Activated naive CD8-positive, alpha-beta T cell (primary cell): ENCODE measurements around the gene RASA1.

Experiments
- H3K27ac Mint-ChIP-seq: one replicate; pipeline ENCODE4 v1.8.0; 2021; ENCODE audit warnings: mixed read lengths
- H3K27me3 Mint-ChIP-seq: one replicate; pipeline ENCODE4 v1.8.0; 2021; ENCODE audit warnings: mixed read lengths
- H3K36me3 Mint-ChIP-seq: one replicate; pipeline ENCODE4 v1.8.0; 2021; ENCODE audit warnings: mixed read lengths
- H3K4me1 Mint-ChIP-seq: one replicate; pipeline ENCODE4 v1.8.0; 2021; ENCODE audit warnings: low read depth, mixed read lengths
- H3K4me3 Mint-ChIP-seq: one replicate; pipeline ENCODE4 v1.8.0; 2021; ENCODE audit warnings: mild to moderate bottlenecking, mixed read lengths
- H3K9me3 Mint-ChIP-seq: one replicate; pipeline ENCODE4 v1.8.0; 2021; ENCODE audit warnings: low read depth, mixed read lengths

RASA1 gene

GRCh38 chr5:87394411-87395165 is 126.9 kb downstream of the RASA1 start:
- no peaks in the 10 kb centered on the region for H3K9me3 Mint-ChIP-seq
- H3K4me1 Mint-ChIP-seq: peaks cover 31% of the 10 kb centered on the region
- H3K4me3 Mint-ChIP-seq: no peak overlapping the region
- no peaks in the 10 kb centered on the region for H3K27me3 Mint-ChIP-seq
- H3K36me3 Mint-ChIP-seq: peaks cover 7% of the 10 kb centered on the region
- peak overlapping the region; percentile 7 for H3K27ac Mint-ChIP-seq

GRCh38 chr5:87398981-87399614 is 131.4 kb downstream of the RASA1 start:
- Mint-ChIP-seq H3K27me3 (no peaks in the 10 kb centered on the region), H3K4me1 (peaks cover 28% of the 10 kb centered on the region), H3K4me3 (no peak overlapping the region), H3K9me3 (no peaks in the 10 kb centered on the region), H3K36me3 (peaks cover 14% of the 10 kb centered on the region), H3K27ac (peak overlapping the region; percentile 41)

- H3K4me3 Mint-ChIP-seq: no peak overlapping the region
- H3K9me3 Mint-ChIP-seq: no peaks in the 10 kb centered on the region
- no peaks in the 10 kb centered on the region for H3K27me3 Mint-ChIP-seq
- peaks cover 10% of the 10 kb centered on the region for H3K36me3 Mint-ChIP-seq
- H3K27ac Mint-ChIP-seq: no peak overlapping the region
- H3K4me1 Mint-ChIP-seq: peaks cover 31% of the 10 kb centered on the region
These were observed 132.0 kb downstream of the RASA1 start for GRCh38 chr5:87399720-87400119.

- Mint-ChIP-seq H3K4me1 (peaks cover 31% of the 10 kb centered on the region), H3K9me3 (no peaks in the 10 kb centered on the region), H3K36me3 (peaks cover 10% of the 10 kb centered on the region), H3K4me3 (no peak overlapping the region), H3K27ac (no peak overlapping the region), H3K27me3 (no peaks in the 10 kb centered on the region)
These were observed 132.7 kb downstream of the RASA1 start for GRCh38 chr5:87400305-87400899.

- Mint-ChIP-seq H3K4me1 (peaks cover 43% of the 10 kb centered on the region), H3K27ac (no peak overlapping the region), H3K36me3 (peaks cover 10% of the 10 kb centered on the region), H3K4me3 (no peak overlapping the region), H3K27me3 (no peaks in the 10 kb centered on the region), H3K9me3 (no peaks in the 10 kb centered on the region)
These were observed 133.9 kb downstream of the RASA1 start for GRCh38 chr5:87401626-87402025.

- H3K27ac Mint-ChIP-seq: peak overlapping the region; percentile 36
These were observed 135.7 kb downstream of the RASA1 start for GRCh38 chr5:87403409-87403808.

GRCh38 chr5:87403899-87404298 is 136.2 kb downstream of the RASA1 start:
- peaks cover 17% of the 10 kb centered on the region for H3K36me3 Mint-ChIP-seq
- no peaks in the 10 kb centered on the region for H3K27me3 Mint-ChIP-seq
- H3K4me1 Mint-ChIP-seq: peaks cover 56% of the 10 kb centered on the region
- no peak overlapping the region for H3K4me3 Mint-ChIP-seq
- no peaks in the 10 kb centered on the region for H3K9me3 Mint-ChIP-seq
- H3K27ac Mint-ChIP-seq: peak overlapping the region; percentile 36

More at GRCh38 chr5:87403409-87403808, 135.7 kb downstream of the RASA1 start:
- Mint-ChIP-seq H3K27me3 (no peaks in the 10 kb centered on the region), H3K4me1 (peaks cover 53% of the 10 kb centered on the region), H3K9me3 (no peaks in the 10 kb centered on the region), H3K4me3 (no peak overlapping the region), H3K36me3 (peaks cover 15% of the 10 kb centered on the region)

- Mint-ChIP-seq H3K27me3 (no peaks in the 10 kb centered on the region), H3K9me3 (no peaks in the 10 kb centered on the region), H3K4me3 (no peak overlapping the region), H3K36me3 (peaks cover 17% of the 10 kb centered on the region), H3K4me1 (peaks cover 60% of the 10 kb centered on the region), H3K27ac (peak overlapping the region; percentile 24)
These were observed 136.7 kb downstream of the RASA1 start for GRCh38 chr5:87404359-87404758.

GRCh38 chr5:87405472-87406155 is 137.9 kb downstream of the RASA1 start:
- H3K9me3 Mint-ChIP-seq: no peaks in the 10 kb centered on the region
- peaks cover 18% of the 10 kb centered on the region for H3K36me3 Mint-ChIP-seq
- H3K27me3 Mint-ChIP-seq: no peaks in the 10 kb centered on the region
- peak overlapping the region; percentile 83 for H3K27ac Mint-ChIP-seq
- H3K4me3 Mint-ChIP-seq: no peak overlapping the region
- H3K4me1 Mint-ChIP-seq: peaks cover 59% of the 10 kb centered on the region

- no peaks in the 10 kb centered on the region for H3K9me3 Mint-ChIP-seq
- H3K27me3 Mint-ChIP-seq: no peaks in the 10 kb centered on the region
- H3K27ac Mint-ChIP-seq: peak overlapping the region; percentile 72
- H3K4me1 Mint-ChIP-seq: peaks cover 71% of the 10 kb centered on the region
- peaks cover 10% of the 10 kb centered on the region for H3K36me3 Mint-ChIP-seq
- H3K4me3 Mint-ChIP-seq: peak overlapping the region; percentile 46
These were observed 140.5 kb downstream of the RASA1 start for GRCh38 chr5:87408204-87408603.

GRCh38 chr5:87410931-87411330 is 143.2 kb downstream of the RASA1 start:
- Mint-ChIP-seq H3K27me3 (no peaks in the 10 kb centered on the region), H3K4me3 (peak overlapping the region; percentile 98), H3K4me1 (peaks cover 61% of the 10 kb centered on the region), H3K36me3 (peaks cover 10% of the 10 kb centered on the region), H3K27ac (peak overlapping the region; percentile 84), H3K9me3 (no peaks in the 10 kb centered on the region)

- H3K4me3 Mint-ChIP-seq: peak overlapping the region; percentile 98
- H3K36me3 Mint-ChIP-seq: peaks cover 10% of the 10 kb centered on the region
- H3K9me3 Mint-ChIP-seq: no peaks in the 10 kb centered on the region
- H3K4me1 Mint-ChIP-seq: peaks cover 55% of the 10 kb centered on the region
- peak overlapping the region; percentile 90 for H3K27ac Mint-ChIP-seq
- H3K27me3 Mint-ChIP-seq: no peaks in the 10 kb centered on the region
These were observed 143.9 kb downstream of the RASA1 start for GRCh38 chr5:87411586-87411972.

- H3K9me3 Mint-ChIP-seq: no peaks in the 10 kb centered on the region
- H3K27me3 Mint-ChIP-seq: no peaks in the 10 kb centered on the region
- H3K4me3 Mint-ChIP-seq: peak overlapping the region; percentile 98
- peaks cover 50% of the 10 kb centered on the region for H3K4me1 Mint-ChIP-seq
- peaks cover 8% of the 10 kb centered on the region for H3K36me3 Mint-ChIP-seq
- peak overlapping the region; percentile 90 for H3K27ac Mint-ChIP-seq
These were observed 144.4 kb downstream of the RASA1 start for GRCh38 chr5:87411973-87412629.

- Mint-ChIP-seq H3K4me3 (peak within 1 kb of the TSS; percentile 98), H3K9me3 (no peaks in the 10 kb centered on the region), H3K4me1 (peaks cover 43% of the 10 kb centered on the region)
These were observed 145.1 kb downstream of the RASA1 start, which contains the start of gene CCNH for GRCh38 chr5:87412630-87413342. Gene CCNH, minus strand, starts transcription at chr5:87412930. Its CDS starts 136 bp downstream, at chr5:87412794.

More at GRCh38 chr5:87412630-87413342, 145.1 kb downstream of the RASA1 start, which contains the start of gene CCNH:
- no peaks in the 10 kb centered on the region for H3K27me3 Mint-ChIP-seq
- H3K27ac Mint-ChIP-seq: peak within 1 kb of the TSS; percentile 90
- peaks cover 8% of the 10 kb centered on the region for H3K36me3 Mint-ChIP-seq
